GM19351 (cell line): ENCODE measurements around the gene COG3.

Experiments used
- ATAC-seq: cut with Tn5 transposase; IDR thresholded peaks from one replicate; pipeline ENCODE4 v1.9.1; 2021; ENCODE audit warnings: mild to moderate bottlenecking, moderate library complexity; ENCODE audit not compliant: unreplicated experiment

Gene COG3

DNA sequence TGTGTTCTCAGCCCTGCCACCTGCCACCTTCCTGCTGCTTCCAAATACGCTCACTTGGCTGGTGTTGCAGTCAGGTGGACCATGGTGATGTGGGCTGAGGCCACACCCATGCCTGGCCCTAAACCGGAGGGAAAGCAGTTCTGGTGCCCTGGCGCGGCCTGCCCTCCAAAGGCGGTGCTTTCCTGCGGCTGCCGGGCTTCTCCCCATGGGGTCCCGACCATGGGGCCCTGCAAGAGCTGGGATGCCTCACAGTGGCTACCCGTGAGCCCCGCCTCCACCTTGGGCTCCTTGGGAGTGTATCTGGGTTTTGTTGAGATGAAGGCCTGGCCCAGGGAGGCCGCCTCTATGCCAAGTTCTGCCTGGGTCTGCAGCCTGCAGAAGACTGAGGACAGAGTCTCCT is 77.1 kb downstream of the COG3 start:
- no peak for ATAC-seq

DNA sequence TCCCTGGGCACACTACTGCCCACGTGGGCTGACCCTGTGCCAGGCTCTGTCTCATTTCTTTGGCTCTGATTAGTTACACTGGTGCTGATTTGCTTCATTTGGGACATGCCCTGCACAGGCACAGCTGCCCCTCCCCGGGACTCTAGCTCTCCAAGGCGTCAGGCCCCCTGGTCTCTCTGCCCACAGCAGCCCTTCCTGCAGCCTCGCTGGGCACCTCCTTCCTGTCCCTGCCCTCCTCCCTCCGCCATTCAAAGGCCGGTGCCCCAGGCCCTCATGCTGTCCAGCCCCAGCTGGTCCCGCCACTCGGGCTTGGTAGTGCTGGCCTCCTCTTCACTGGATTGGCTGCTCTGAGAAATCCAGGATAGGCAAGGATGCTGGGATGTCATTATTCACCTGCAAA is 77.7 kb downstream of the COG3 start:
- ATAC-seq, result no peak

DNA sequence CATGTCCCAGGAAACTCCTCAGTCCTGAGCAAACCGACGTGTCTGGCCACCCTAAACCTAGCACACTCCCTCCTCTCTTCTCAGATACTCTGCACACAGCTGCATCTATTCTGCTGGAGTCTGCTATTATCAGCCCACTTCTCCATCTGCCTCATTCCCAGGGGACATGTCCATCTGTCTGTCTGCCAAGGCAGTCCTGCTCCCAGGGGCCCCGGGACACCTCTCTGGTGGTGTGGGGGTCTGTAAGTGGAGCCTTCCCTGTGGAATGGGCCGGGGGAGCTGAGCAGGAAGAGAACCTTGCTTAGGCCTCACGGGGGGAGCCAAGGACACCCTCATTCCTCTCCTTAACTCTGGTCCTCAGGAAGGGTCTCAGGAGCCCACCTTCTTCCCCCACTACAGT is 78.1 kb downstream of the COG3 start:
- ATAC-seq, result no peak

DNA sequence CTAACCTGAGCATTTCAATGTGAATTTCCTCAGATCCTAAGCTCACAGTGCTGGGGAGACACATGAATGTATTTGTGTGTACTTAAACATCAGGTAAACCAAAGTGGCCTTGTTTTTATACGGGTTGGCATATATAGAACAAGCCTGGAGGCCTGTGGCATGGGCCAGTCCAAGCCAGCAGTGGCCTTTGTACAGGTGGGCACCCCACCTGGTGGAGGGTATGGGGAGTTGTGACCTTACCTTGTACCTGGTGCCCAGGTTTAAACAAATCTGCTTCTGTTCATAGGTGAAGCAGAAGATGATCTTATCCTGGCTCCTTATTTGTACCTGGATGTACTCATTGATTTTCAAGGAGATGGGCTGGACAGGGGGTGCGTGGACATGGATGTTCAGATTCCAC is 79.8 kb downstream of the COG3 start:
- ATAC-seq, result no peak

DNA sequence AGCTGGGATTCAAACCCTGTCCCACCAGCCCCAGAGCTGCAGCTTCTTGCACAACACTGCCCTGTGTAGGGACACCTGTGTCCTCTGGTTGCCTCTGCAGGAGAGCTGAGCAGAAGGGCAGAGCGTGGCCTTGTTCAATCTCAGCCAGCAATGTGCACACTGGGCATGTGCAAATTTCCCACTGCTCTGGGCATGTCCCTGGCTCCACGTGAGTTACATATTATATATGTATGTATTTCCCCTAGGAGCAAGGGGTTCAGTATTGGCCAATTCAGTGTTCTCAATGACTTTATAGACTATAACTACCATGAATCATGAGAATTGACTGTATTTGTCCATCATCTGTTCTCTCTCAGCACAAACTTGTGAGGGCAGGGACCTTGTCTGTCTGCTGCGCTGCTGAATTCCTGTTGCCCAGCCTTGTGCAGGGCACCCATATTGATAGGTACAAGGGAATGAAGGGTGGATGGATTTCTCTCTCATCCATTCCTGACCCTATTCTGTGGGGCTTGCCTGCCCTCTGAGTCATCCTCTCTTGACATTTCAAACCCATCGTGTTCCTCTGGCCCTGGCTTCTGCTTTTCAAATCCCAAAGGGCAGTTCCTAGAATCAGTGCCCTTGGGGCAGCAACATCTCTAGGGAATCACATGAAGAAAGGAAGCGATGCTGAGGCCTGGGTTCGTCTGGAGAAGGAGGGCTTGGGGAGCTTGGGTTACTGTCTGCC is 81.1 kb downstream of the COG3 start:
- ATAC-seq, result no peak

DNA sequence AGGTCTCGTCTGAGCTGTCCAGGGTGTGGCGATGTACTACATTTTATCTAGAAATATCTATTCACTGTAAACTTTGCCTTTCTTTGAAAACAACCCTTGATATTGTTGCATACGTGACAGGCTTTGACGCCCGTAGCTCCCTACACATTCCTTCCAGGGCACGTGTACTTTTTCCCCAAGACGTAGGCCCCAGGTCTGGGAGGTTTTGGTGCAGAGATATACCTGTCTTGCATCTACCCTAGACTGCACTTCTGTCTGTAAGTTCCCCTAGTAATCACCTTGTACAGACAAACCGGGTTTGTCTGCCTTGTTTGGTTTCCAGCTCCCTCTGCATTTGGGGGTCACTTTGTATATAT is 81.6 kb downstream of the COG3 start:
- no peak for ATAC-seq

DNA sequence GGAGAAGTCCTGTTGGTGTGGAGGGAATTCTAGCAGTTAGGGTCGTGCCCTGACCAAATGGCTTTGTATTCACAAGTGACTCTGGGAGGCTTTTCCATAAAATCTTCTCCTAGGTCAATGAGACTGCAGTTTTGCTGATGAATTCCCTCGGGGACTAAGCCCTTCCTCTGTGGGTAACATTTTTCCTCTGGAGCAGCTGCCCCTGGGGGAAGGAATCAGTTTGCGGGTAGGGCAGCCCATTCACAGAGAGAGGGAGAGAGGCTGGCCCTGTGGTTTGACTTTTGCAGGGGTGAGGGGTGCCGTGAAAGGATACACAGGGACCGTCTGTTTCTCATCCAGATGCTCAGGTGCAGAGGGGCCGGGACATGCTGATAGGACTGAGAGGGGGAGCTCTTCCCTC is 83.5 kb downstream of the COG3 start:
- no peak for ATAC-seq

DNA sequence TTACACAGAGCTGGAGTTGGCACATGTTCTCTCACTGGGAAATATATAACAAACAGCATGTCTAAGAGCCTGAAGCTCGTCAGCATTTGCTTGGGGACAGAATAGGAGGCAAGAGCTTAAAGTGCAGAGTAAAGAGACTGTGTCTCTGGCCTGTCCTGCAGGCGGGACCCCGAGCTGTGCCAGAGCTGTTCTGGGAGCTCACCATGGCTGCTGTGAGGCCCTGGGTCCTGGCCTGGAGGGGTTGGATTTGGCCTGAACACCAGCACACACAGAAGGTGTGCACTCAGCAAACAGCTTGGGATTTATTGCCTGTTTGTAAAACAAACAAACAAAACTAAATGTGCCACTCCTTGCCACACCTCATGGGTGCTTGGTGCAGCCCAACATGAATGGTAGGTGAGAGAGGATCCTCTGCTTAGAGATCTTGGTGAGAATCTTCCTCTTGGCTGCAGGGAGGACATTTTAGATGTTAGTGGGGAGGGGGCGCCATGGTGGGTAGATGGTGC is 89.9 kb downstream of the COG3 start:
- no peak for ATAC-seq

DNA sequence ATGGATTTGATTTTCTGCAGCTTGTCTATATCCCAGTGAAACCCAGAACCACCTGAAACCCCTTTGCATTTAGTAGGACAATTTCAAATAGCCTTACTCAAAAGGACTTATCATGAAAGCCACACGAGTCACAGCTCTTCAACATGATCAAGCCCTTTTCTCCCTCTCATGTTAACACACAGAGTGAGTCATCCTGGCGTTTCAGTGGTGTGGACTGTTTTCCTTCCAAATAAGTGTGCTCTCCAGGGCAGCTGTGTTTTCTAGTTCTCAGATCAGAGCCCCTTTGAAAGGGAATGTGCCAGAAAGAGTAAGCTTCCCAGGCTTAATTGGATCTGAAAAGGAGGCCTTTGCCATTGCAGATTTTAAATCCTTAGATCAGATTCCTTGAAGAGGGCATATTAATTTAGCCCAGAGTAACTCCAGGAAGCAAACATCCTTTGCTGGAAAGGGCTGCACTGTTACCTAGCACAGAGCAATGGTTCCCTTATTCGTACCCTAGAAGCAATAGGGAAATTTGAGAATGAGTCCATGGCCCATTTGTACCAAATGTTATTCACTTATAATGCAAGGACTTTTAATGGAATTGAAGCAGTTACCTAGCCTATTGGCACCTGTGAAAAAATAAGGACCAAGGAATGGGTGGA is 99.5 kb downstream of the COG3 start:
- no peak for ATAC-seq

DNA sequence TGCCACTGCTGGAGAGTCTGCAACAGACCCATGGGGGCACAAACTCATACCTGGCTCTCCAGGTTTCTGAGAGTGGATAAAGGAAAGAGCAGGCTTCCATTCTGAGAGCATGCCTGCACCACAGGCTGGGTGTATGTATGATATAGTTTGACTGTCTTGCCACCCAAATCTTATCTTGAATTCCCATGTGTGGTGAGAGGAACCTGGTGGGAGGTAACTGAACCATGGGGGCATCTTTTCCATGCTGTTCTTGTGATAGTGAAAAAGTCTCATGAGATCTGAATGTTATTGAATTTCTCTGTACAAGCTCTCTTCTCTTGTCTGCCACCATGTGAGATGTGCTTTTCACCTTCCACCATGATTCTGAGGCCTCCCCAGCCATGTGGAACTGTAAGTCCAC is 100.6 kb downstream of the COG3 start:
- ATAC-seq, result no peak

DNA sequence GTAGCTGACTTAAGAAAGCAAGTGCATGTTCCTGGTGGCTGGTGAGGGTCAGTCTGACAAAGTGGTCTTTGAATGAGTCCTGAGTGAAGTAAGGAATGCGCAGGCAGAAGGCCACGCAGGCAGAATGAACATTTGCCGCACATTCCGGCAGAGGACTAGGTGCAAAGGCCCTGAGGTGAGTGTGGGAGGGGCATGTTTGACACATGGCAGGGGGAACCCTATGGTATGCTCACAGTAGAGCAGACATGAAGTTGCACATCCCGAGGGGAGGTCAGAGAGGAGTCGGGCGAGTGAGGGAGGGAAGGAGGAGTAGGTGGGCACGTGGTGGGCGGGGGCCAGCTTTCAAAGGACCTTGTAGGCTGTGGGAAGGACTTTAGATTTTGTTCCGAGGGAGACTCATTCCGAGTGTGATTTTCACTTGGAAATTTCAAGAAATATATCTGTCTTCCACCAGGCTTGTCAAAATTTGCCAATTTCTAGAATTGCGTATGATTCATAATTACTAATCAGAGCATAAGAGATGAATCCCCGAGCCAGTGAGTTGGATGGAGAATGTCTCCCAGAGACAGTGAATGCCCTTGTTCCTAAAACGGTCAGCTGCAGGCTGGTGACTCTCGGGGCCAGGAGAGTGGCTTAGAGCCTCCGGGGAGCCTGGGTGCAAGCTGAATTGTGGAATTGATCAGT is 110.5 kb downstream of the COG3 start:
- ATAC-seq, result no peak

DNA sequence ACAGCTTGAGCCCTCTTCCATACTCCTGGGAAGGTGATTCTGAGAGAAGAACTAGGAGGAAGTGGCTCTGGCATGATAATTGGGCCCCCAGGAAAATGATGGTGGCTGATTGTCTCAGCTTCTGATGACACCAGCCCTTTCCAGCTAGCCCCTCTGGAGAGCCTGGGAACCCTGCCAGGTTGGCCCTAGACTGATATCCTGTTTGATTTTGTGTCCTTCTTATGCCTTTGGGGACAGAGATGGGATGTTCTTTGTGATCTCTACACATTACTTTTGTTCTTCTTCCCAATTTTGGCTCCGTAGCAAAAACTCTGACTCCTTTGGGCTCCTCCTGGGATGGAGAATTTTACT is 111.1 kb downstream of the COG3 start:
- no peak for ATAC-seq

DNA sequence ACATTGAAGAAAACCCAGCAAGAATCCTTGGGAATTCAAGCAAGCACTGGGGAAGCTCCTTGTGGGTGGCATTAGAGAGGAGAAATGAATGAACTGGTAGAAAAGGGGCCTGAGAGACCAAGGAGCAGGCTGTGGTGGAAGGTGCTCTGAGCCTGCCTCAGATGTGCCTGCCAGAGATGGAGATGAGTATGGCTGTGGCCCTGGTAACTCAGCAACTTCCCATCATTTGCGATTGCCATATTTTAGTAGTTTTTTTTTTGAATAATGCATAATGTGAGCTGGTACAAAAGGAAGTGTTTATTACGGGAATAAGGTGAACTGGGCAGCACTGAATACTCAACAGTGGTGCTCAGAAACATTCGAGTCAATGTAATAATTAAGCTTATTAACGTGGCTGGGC is 111.7 kb downstream of the COG3 start:
- ATAC-seq, result no peak

DNA sequence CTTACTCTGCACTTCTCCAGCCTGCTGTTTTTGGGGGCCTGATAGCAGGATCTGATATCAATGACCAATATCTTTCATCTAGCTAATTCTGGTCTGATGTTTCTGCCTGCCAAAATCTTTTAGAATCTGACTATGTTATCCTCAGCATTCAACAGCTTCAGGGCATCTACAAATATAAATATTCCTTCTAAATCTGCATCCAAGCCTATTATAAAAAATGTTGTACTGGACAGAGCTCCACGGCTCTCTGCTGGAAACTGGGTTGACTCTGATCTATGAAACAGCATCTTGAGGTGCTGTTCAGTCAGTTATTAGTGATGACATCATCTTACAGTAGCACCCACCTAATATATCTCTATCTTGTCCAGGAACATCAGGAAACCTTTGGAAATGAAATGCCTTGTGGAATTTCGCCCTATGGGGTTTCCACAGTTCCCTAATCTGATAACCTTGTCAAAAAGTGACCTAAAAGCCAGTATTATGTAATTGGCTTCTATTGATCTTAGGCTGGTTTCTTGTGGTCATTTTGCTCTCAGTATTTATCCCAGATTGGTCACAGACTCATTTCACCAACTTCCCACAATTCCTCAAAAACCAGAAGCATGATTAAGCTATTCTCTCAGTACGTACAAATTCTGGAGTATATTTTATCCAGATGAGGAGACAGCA is 117.8 kb downstream of the COG3 start:
- ATAC-seq, result no peak

DNA sequence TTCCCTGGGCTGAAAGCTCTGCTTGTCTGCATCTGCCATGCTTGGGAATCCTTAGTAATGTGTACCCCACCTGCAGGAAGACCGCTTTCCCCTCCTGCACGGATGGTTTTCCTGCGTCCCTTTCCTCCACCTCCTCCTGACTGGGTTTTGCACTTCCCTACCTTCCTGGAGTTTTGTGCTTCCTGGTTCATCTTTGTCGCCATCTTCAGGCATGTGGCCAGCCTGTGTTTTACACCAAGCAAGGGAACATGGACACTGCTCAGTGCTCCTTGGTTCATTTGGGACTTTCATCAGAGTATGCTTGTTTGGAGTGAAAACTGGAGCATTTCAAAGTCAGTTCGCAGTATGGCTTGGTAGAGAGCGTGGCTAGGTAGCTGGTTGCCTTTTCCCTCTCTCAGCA is 120.1 kb downstream of the COG3 start:
- no peak for ATAC-seq
